Stomach (tissue), 4 donors: Measurements from ENCODE around the gene CCDC91.

Source experiments
- CTCF ChIP-seq, 7 experiments: fragments of 450-650 bp in 4 of 7; fragments of 200-600 bp in 3 of 7; sonication (generic) in 3 of 7; IDR thresholded peaks; one replicate each; pipeline ENCODE4 v1.5.1; 2016 to 2019; ENCODE audit warnings: antibody characterized with exemption in 7 of 7, control low read depth in 2 of 7, mild to moderate bottlenecking in 1 of 7
- POLR2A ChIP-seq, 4 donors: fragments of 450-650 bp; IDR thresholded peaks; one replicate each; pipeline ENCODE4 v1.6.1; 2016; ENCODE audit warnings: antibody characterized with exemption in 4 of 4, control low read depth in 2 of 4, mild to moderate bottlenecking in 1 of 4, moderate library complexity in 1 of 4

GRCh38 chr12:28242496-28243309, 52.4 kb downstream of the CCDC91 start:
- TF ChIP-seq CTCF (IDR thresholded peaks at IDR 0.05), result no peak
- TF ChIP-seq POLR2A (IDR thresholded peaks at IDR 0.05), result no peak
